H9 (cell line): Measurements from ENCODE around the gene SLC35G1. TPM values are rescaled to one million over a fixed set of nuclear protein-coding genes. Genes with fewer than 3 reads are reported as not detected.

Experiments used
- DNase-seq: peaks from one replicate; pipeline ENCODE4 v3.0.0-alpha.2; 2017
- H2AFZ ChIP-seq: one replicate; pipeline ENCODE4 v1.6.1; 2013; ENCODE audit warnings: mild to moderate bottlenecking, low read length, control low read depth, moderate library complexity
- H2AK5ac ChIP-seq: 2 replicates; pipeline ENCODE4 v1.6.1; 2013; ENCODE audit warnings: low read length, control low read depth, mixed read lengths; ENCODE audit not compliant: insufficient read length
- H2BK120ac ChIP-seq: one replicate; pipeline ENCODE4 v1.6.1; 2013; ENCODE audit warnings: low read depth, mild to moderate bottlenecking, low read length, control low read depth, inconsistent platforms; ENCODE audit not compliant: poor library complexity, severe bottlenecking
- H2BK12ac ChIP-seq: 2 replicates; pipeline ENCODE4 v1.6.1; 2013; ENCODE audit warnings: low read length, control low read depth, mixed read lengths, low read depth; ENCODE audit not compliant: insufficient read length
- H2BK15ac ChIP-seq: 2 replicates; pipeline ENCODE4 v1.6.1; 2013; ENCODE audit warnings: low read depth, low read length, control low read depth
- H2BK20ac ChIP-seq: one replicate; pipeline ENCODE4 v1.6.1; 2013; ENCODE audit warnings: low read depth, mild to moderate bottlenecking, low read length, control low read depth, inconsistent platforms; ENCODE audit not compliant: poor library complexity, severe bottlenecking
- H2BK5ac ChIP-seq: 2 replicates; pipeline ENCODE4 v1.6.1; 2013; ENCODE audit warnings: low read length, control low read depth, mixed read lengths; ENCODE audit not compliant: insufficient read length
- H3K14ac ChIP-seq: 2 replicates; pipeline ENCODE4 v1.6.1; 2013; ENCODE audit warnings: low read length, control low read depth; ENCODE audit not compliant: insufficient read depth
- H3K18ac ChIP-seq: 2 replicates; pipeline ENCODE4 v1.6.1; 2013; ENCODE audit warnings: low read depth, mild to moderate bottlenecking, mixed read lengths, low read length, control low read depth; ENCODE audit not compliant: insufficient read length
- H3K23ac ChIP-seq: 2 replicates; pipeline ENCODE4 v1.6.1; 2013; ENCODE audit warnings: low read length, control low read depth, mixed read lengths, low read depth; ENCODE audit not compliant: insufficient read length
- H3K23me2 ChIP-seq: 2 replicates; pipeline ENCODE4 v1.6.1; 2013; ENCODE audit warnings: low read depth, mild to moderate bottlenecking, mixed read lengths, low read length, control low read depth; ENCODE audit not compliant: insufficient read length, poor library complexity, severe bottlenecking
- H3K27ac ChIP-seq: 2 replicates; pipeline ENCODE4 v1.5.1; 2013; ENCODE audit warnings: low read length, control low read depth, mixed read lengths, low read depth; ENCODE audit not compliant: insufficient read length
- H3K27me3 ChIP-seq: 2 replicates; pipeline ENCODE4 v1.6.1; 2013; ENCODE audit warnings: low read length, control low read depth, inconsistent platforms; ENCODE audit not compliant: insufficient read depth
- H3K4ac ChIP-seq: 2 replicates; pipeline ENCODE4 v1.6.1; 2013; ENCODE audit warnings: low read depth, mild to moderate bottlenecking, control low read depth, inconsistent platforms, low read length, moderate library complexity
- H3K4me1 ChIP-seq: 2 replicates; pipeline ENCODE4 v1.6.1; 2013; ENCODE audit warnings: low read length, control low read depth, inconsistent platforms; ENCODE audit not compliant: insufficient read depth
- H3K4me2 ChIP-seq: 2 replicates; pipeline ENCODE4 v1.6.1; 2013; ENCODE audit warnings: low read length, control low read depth, mixed read lengths; ENCODE audit not compliant: insufficient read length, insufficient read depth
- H3K56ac ChIP-seq: 2 replicates; pipeline ENCODE4 v1.6.1; 2013; ENCODE audit warnings: low read depth, mild to moderate bottlenecking, mixed read lengths, low read length, control low read depth; ENCODE audit not compliant: insufficient read length
- H3K79me1 ChIP-seq: 2 replicates; pipeline ENCODE4 v1.6.1; 2013; ENCODE audit warnings: low read depth, mild to moderate bottlenecking, moderate library complexity, low read length, control low read depth, inconsistent platforms; ENCODE audit not compliant: insufficient read depth, poor library complexity, severe bottlenecking
- H3K79me2 ChIP-seq: 2 replicates; pipeline ENCODE4 v1.6.1; 2013; ENCODE audit warnings: low read length, control low read depth, inconsistent platforms; ENCODE audit not compliant: insufficient read depth
- H3K9ac ChIP-seq: 2 replicates; pipeline ENCODE4 v1.6.1; 2013; ENCODE audit warnings: low read length, control low read depth, mixed read lengths; ENCODE audit not compliant: insufficient read length; ENCODE audit errors: extremely low read depth
- H3K9me3 ChIP-seq: one replicate; pipeline ENCODE4 v1.6.1; 2013; ENCODE audit warnings: low read depth, low read length, inconsistent platforms; ENCODE audit not compliant: control insufficient read depth
- H3T11ph ChIP-seq: one replicate; pipeline ENCODE4 v1.6.1; 2013; ENCODE audit warnings: mild to moderate bottlenecking, low read length, control low read depth, inconsistent platforms
- H4K20me1 ChIP-seq: one replicate; pipeline ENCODE4 v1.6.1; 2013; ENCODE audit not compliant: control insufficient read depth, insufficient read length, insufficient read depth
- H4K5ac ChIP-seq: 2 replicates; pipeline ENCODE4 v1.6.1; 2013; ENCODE audit warnings: low read depth, mild to moderate bottlenecking, mixed read lengths, low read length, control low read depth; ENCODE audit not compliant: insufficient read length
- H4K8ac ChIP-seq: replicated peaks from 2 replicates; pipeline ENCODE4 v1.6.1; 2013; ENCODE audit warnings: low read length, control low read depth, mixed read lengths, low read depth; ENCODE audit not compliant: insufficient read length
- H4K91ac ChIP-seq: 2 replicates; pipeline ENCODE4 v1.6.1; 2013; ENCODE audit warnings: low read depth, mild to moderate bottlenecking, moderate library complexity, mixed read lengths, low read length, control low read depth; ENCODE audit not compliant: insufficient read length
- H3K27ac Mint-ChIP-seq, 3 experiments: 2 replicates in 2 of 3; 3 replicates in 1 of 3; pipeline ENCODE4 v1.8.0; 2020 to 2021; ENCODE audit warnings: mixed read lengths in 3 of 3, mild to moderate bottlenecking in 1 of 3, moderate library complexity in 1 of 3
- H3K27me3 Mint-ChIP-seq: 2 replicates; pipeline ENCODE4 v1.8.0; 2021; ENCODE audit warnings: low read depth, mild to moderate bottlenecking, moderate library complexity, mixed read lengths
- H3K36me3 Mint-ChIP-seq, 3 experiments: 2 replicates in 2 of 3; 3 replicates in 1 of 3; pipeline ENCODE4 v1.8.0; 2020 to 2021; ENCODE audit warnings: low read depth in 3 of 3, mixed read lengths in 3 of 3; ENCODE audit not compliant: insufficient read depth in 1 of 3
- H3K4me1 Mint-ChIP-seq, 2 experiments: 2 replicates each; pipeline ENCODE4 v1.8.0; 2020; ENCODE audit warnings: mixed read lengths in 2 of 2
- H3K4me3 Mint-ChIP-seq, 2 experiments: 2 replicates in 1 of 2; 3 replicates in 1 of 2; pipeline ENCODE4 v1.8.0; 2020 to 2021; ENCODE audit warnings: mild to moderate bottlenecking in 2 of 2, mixed read lengths in 2 of 2, moderate library complexity in 1 of 2
- H3K9me3 Mint-ChIP-seq, 2 experiments: 2 replicates in 1 of 2; 3 replicates in 1 of 2; pipeline ENCODE4 v1.8.0; 2020; ENCODE audit warnings: mild to moderate bottlenecking in 2 of 2, mixed read lengths in 2 of 2, moderate library complexity in 1 of 2
- WGBS: extraction: QIAGEN DNeasy Blood & Tissue Kit; methylation state at CpG from one replicate; pipeline ENCODE4 v1.1.7; 2013; ENCODE audit warnings: missing lambda C conversion rate, low lambda C conversion rate, mixed read lengths; ENCODE audit not compliant: insufficient read length; ENCODE audit errors: extremely low coverage; 5-methylcytosine and 5-hydroxymethylcytosine counted together
- total RNA-seq: library from RNA; stranded (reverse); gene quantifications from 2 replicates; pipeline ENCODE4 v1.2.1, GENCODE V29; 2021
- TF ChIP-seq, protein P1 (sequence below): fragments of 200-600 bp; sonication (generic); conservative IDR thresholded peaks from 3 replicates; pipeline ENCODE4 v1.8.0; 2021; ENCODE audit warnings: antibody characterized with exemption, mild to moderate bottlenecking

The SLC35G1 gene
- total RNA-seq, 1 experiment from 2014 or later = 6.3 TPM

DNA sequence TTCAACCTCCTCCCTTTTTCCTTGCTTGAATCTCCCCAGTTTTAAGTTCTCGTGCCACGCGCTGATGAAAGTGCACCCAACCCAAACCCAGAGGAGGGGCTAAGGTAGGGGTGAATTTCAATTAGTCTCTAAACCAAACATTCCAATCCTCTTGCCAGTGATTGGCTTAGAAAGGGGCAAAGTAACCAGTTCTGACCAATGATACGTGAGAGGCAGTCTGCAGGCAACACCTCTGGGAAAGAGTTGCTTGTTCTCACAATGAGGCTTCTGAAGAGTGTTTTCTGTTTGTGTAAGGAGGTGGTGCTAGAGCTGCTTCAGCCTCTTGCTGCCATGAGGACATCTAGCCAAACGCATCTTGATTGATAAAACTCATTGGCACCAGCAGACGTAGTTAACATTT, 21.8 kb downstream of the SLC35G1 start:
- Histone ChIP-seq H2BK120ac (no peak overlapping the region), H3K4me2 (no peak overlapping the region), H3K4me1 (no peaks in the 10 kb centered on the region), H3K14ac (no peak overlapping the region), H2BK20ac (no peak overlapping the region), H3K23me2 (no peaks in the 10 kb centered on the region), H3K9ac (no peak overlapping the region), H2AK5ac (no peak overlapping the region), H3K27me3 (no peaks in the 10 kb centered on the region), H3K9me3 (no peaks in the 10 kb centered on the region), H2AFZ (no peak overlapping the region), H3K18ac (no peak overlapping the region), H3K27ac (no peak overlapping the region), H2BK15ac (no peak overlapping the region), H2BK12ac (no peak overlapping the region), H3K79me1 (no peaks in the 10 kb centered on the region), H3K79me2 (no peaks in the 10 kb centered on the region), H3K4ac (no peak overlapping the region), H4K5ac (no peak overlapping the region), H4K20me1 (no peaks in the 10 kb centered on the region), H4K8ac (no peak overlapping the region), H3K23ac (no peak overlapping the region), H2BK5ac (no peak overlapping the region), H3T11ph (no peak overlapping the region), H3K56ac (no peak overlapping the region), H4K91ac (no peak overlapping the region)
- peak; percentile 68 for DNase-seq
- TF ChIP-seq, protein P1, sequence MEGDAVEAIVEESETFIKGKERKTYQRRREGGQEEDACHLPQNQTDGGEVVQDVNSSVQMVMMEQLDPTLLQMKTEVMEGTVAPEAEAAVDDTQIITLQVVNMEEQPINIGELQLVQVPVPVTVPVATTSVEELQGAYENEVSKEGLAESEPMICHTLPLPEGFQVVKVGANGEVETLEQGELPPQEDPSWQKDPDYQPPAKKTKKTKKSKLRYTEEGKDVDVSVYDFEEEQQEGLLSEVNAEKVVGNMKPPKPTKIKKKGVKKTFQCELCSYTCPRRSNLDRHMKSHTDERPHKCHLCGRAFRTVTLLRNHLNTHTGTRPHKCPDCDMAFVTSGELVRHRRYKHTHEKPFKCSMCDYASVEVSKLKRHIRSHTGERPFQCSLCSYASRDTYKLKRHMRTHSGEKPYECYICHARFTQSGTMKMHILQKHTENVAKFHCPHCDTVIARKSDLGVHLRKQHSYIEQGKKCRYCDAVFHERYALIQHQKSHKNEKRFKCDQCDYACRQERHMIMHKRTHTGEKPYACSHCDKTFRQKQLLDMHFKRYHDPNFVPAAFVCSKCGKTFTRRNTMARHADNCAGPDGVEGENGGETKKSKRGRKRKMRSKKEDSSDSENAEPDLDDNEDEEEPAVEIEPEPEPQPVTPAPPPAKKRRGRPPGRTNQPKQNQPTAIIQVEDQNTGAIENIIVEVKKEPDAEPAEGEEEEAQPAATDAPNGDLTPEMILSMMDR = no peak
- H3K4me3 Mint-ChIP-seq = no peak overlapping the region
- H3K4me1 Mint-ChIP-seq = peaks cover 8 to 13% of the 10 kb centered on the region in 2 experiments; a peak in 3 of 4 replicates
- H3K27ac Mint-ChIP-seq = peak overlapping the region in 1 of 3 experiments; percentile 14; a peak in 1 of 7 replicates
- peaks cover 3% of the 10 kb centered on the region for H3K27me3 Mint-ChIP-seq
- no peaks in the 10 kb centered on the region for H3K9me3 Mint-ChIP-seq
- WGBS = no CpG with 5 or more reads among the region's 6 CpGs
- H3K36me3 Mint-ChIP-seq = no peaks in the 10 kb centered on the region; a peak in 1 of 7 replicates
